Liver (tissue), 9 donors: Measurements from ENCODE around the gene SOBP. TPM values are rescaled to one million over a fixed set of nuclear protein-coding genes. Genes with fewer than 3 reads are reported as not detected.

Experiments
- DNase-seq: peaks from one replicate; pipeline ENCODE4 v3.0.0-alpha.2; 2017; ENCODE audit warnings: low spot score
- H3K27ac ChIP-seq, 2 donors: one replicate each; pipeline ENCODE4 v1.7.0; 2013; ENCODE audit warnings: inconsistent platforms in 2 of 2, low read length in 2 of 2, control low read depth in 1 of 2, low read depth in 1 of 2, mild to moderate bottlenecking in 1 of 2
- H3K27me3 ChIP-seq, 4 donors: one replicate each; pipeline versions ENCODE4 v1.6.1 to v1.7.0; 2013; ENCODE audit warnings: low read length in 3 of 4, inconsistent platforms in 1 of 4, mild to moderate bottlenecking in 1 of 4, moderate library complexity in 1 of 4; ENCODE audit not compliant: control insufficient read depth in 4 of 4, insufficient read depth in 4 of 4
- H3K36me3 ChIP-seq, 4 donors: one replicate each; pipeline versions ENCODE4 v1.6.1 to v1.7.0; 2013; ENCODE audit warnings: low read length in 3 of 4, mild to moderate bottlenecking in 3 of 4, low read depth in 1 of 4, moderate library complexity in 1 of 4; ENCODE audit not compliant: control insufficient read depth in 4 of 4, insufficient read depth in 3 of 4
- H3K4me1 ChIP-seq, 4 donors: one replicate each; pipeline versions ENCODE4 v1.6.1 to v1.7.0; 2013; ENCODE audit warnings: low read length in 3 of 4, mild to moderate bottlenecking in 3 of 4, moderate library complexity in 1 of 4; ENCODE audit not compliant: control insufficient read depth in 4 of 4, insufficient read depth in 4 of 4
- H3K4me3 ChIP-seq, 3 donors: one replicate each; pipeline versions ENCODE4 v1.6.1 to v1.7.0; 2013; ENCODE audit warnings: low read length in 3 of 3, control low read depth in 1 of 3, low read depth in 1 of 3, mild to moderate bottlenecking in 1 of 3
- H3K9ac ChIP-seq, 2 donors: one replicate each; pipeline ENCODE4 v1.7.0; 2013; ENCODE audit warnings: low read length in 2 of 2, mild to moderate bottlenecking in 2 of 2, moderate library complexity in 2 of 2, control low read depth in 1 of 2, low read depth in 1 of 2
- H3K9me3 ChIP-seq, 4 donors: one replicate each; pipeline versions ENCODE4 v1.6.1 to v1.7.0; 2013; ENCODE audit warnings: low read length in 3 of 4; ENCODE audit not compliant: control insufficient read depth in 4 of 4
- EGR1 ChIP-seq, 2 donors: IDR thresholded peaks; 2 replicates each; pipeline ENCODE4 v1.6.1; 2016 to 2018; ENCODE audit warnings: antibody characterized with exemption in 2 of 2, low read depth in 2 of 2
- FOXA1 ChIP-seq: IDR thresholded peaks from 2 replicates; pipeline ENCODE4 v1.6.1; 2016; ENCODE audit warnings: antibody characterized with exemption
- FOXA2 ChIP-seq: IDR thresholded peaks from 2 replicates; pipeline ENCODE4 v1.6.1; 2016; ENCODE audit warnings: antibody characterized with exemption
- GABPA ChIP-seq, 2 donors: IDR thresholded peaks in 1 of 2; conservative IDR thresholded peaks in 1 of 2; 2 replicates each; pipeline ENCODE4 v1.6.1; 2016; ENCODE audit warnings: antibody characterized with exemption in 2 of 2, mild to moderate bottlenecking in 1 of 2, moderate library complexity in 1 of 2
- HNF4A ChIP-seq, 2 donors: conservative IDR thresholded peaks; 2 replicates each; pipeline ENCODE4 v1.6.1; 2016; ENCODE audit warnings: antibody characterized with exemption in 2 of 2, mild to moderate bottlenecking in 2 of 2
- HNF4G ChIP-seq: IDR thresholded peaks from 2 replicates; pipeline ENCODE4 v1.6.1; 2016; ENCODE audit warnings: antibody characterized with exemption
- JUND ChIP-seq, 2 donors: IDR thresholded peaks; 2 replicates each; pipeline ENCODE4 v1.6.1; 2016; ENCODE audit warnings: antibody characterized with exemption in 2 of 2
- NR2F2 ChIP-seq: IDR thresholded peaks from 2 replicates; pipeline ENCODE4 v1.6.1; 2016; ENCODE audit warnings: antibody characterized with exemption
- RAD21 ChIP-seq, 2 donors: IDR thresholded peaks; 2 replicates each; pipeline ENCODE4 v1.6.1; 2016; ENCODE audit warnings: antibody characterized with exemption in 2 of 2, mild to moderate bottlenecking in 2 of 2
- RXRA ChIP-seq, 2 donors: IDR thresholded peaks; 2 replicates each; pipeline ENCODE4 v1.6.1; 2017 to 2018; ENCODE audit warnings: antibody characterized with exemption in 2 of 2, mild to moderate bottlenecking in 1 of 2
- SP1 ChIP-seq: IDR thresholded peaks from 2 replicates; pipeline ENCODE4 v1.6.1; 2018; ENCODE audit warnings: antibody characterized with exemption, mild to moderate bottlenecking
- TAF1 ChIP-seq: conservative IDR thresholded peaks from 2 replicates; pipeline ENCODE4 v1.6.1; 2016; ENCODE audit warnings: antibody characterized with exemption, mild to moderate bottlenecking
- YY1 ChIP-seq: IDR thresholded peaks from 2 replicates; pipeline ENCODE4 v1.6.1; 2016; ENCODE audit warnings: antibody characterized with exemption, mild to moderate bottlenecking
- WGBS: extraction: QIAGEN DNeasy Blood & Tissue Kit; methylation state at CpG from one replicate; pipeline ENCODE4 v1.1.7; 2013; 5-methylcytosine and 5-hydroxymethylcytosine counted together
- polyA plus RNA-seq, 2 donors: library from polyadenylated mRNA; stranded (reverse) in 1 of 2; unstranded in 1 of 2; fragments of 200-250 nt in 1 of 2; fragments of >200 nt in 1 of 2; fragmentation: Nextera tagmentation in 1 of 2; extraction: Ambion mirVana in 1 of 2; gene quantifications; one replicate each; pipeline versions ENCODE4 v1.2.1 to v1.2.3, GENCODE V29; 2013 to 2015
- total RNA-seq, 2 donors: library from RNA; depleted of rRNA; stranded (reverse); fragments of >200 nt; gene quantifications; one replicate each; pipeline ENCODE4 v1.2.3, GENCODE V29; 2014
- TF ChIP-seq, protein P1 (sequence below): IDR thresholded peaks from 2 replicates; pipeline ENCODE4 v1.6.1; 2016; ENCODE audit warnings: antibody characterized with exemption
- TF ChIP-seq, protein P2 (sequence below): fragments of 150-350 bp; IDR thresholded peaks from 2 replicates; pipeline ENCODE4 v1.5.1; 2017; ENCODE audit warnings: improper control_type of control experiment, low read depth, low read length; ENCODE audit not compliant: missing input control
- TF ChIP-seq, protein P3 (sequence below): IDR thresholded peaks from 2 replicates; pipeline ENCODE4 v1.6.1; 2016; ENCODE audit warnings: antibody characterized with exemption
- TF ChIP-seq, protein P4 (sequence below): IDR thresholded peaks from 2 replicates; pipeline ENCODE4 v1.6.1; 2016; ENCODE audit warnings: antibody characterized with exemption, mild to moderate bottlenecking
- TF ChIP-seq, protein P5 (sequence below): IDR thresholded peaks from 2 replicates; pipeline ENCODE4 v1.6.1; 2016; ENCODE audit warnings: antibody characterized with exemption
- donor health status: healthy.
- donor health status: healthy.
- donor health status: healthy.
- donor health status: healthy.
- donor health status: healthy.

SOBP gene
- total and polyA plus RNA-seq, 4 donors: 0.99 to 5.4 (median 1.9) TPM

DNA sequence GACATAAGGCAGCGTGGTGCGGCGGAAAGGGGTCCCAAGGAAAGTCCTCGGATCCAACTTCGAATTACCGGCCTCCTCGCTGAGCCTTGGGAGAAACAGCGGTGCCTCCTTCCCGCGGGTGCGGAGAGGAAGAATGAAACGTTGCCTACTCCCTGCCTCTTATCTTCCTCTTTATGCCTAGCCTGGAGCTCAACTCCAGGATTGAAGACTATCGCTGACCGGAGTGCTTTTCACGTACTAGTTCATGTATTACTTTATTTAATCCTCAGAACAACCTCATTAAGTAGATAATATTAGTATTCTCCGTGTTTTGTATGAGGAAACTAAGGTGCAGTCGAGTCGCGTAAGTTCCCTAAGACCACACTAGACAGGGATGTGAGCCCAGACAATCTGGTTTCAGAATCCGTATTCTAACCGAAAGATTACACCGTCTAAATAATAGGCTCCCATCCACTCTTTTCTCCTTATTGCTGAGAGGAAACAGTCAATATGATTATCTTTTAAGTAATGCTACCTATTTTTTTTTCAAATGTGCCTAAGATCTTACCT, 29.8 kb upstream of the SOBP start:
- peak overlapping the region; percentile 94 for H3K27ac ChIP-seq
- H3K9ac ChIP-seq: peak overlapping the region; percentile 60 to 76
- peak overlapping the region; percentile 61 to 71 (median 71) for H3K4me3 ChIP-seq
- H3K9me3 ChIP-seq: no peaks in the 10 kb centered on the region
- no peak for TF ChIP-seq GABPA (IDR thresholded peaks at IDR 0.05 in 1 of 2, conservative IDR thresholded peaks at IDR 0.05 in 1 of 2)
- TF ChIP-seq TAF1: no peak
- peaks cover 4 to 30% (median 14%) of the 10 kb centered on the region in 4 donors for H3K4me1 ChIP-seq
- DNase-seq: no peak
- WGBS: 39% methylated on average over 22 of the region's 22 CpGs
- no peaks in the 10 kb centered on the region for H3K36me3 ChIP-seq
- H3K27me3 ChIP-seq: no peaks in the 10 kb centered on the region

DNA sequence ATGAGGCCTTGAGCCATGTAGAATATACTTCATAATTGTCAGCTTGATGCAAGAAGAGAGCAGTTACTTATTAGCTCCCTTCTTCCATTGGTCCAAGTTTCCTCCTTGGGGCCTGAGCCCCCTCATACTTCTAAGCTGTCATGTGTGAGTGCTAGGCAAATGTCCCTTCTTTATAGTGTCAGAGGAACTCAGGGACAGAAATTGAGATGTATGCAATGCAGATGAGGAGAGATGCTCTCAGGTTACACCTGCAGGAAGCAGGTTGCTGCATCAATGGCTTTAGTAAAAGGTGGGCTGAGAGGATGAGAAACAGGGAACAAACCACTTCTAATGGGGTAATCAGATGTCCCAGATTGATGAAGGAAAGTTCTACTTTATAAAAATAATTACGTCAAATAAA, 23.9 kb upstream of the SOBP start:
- WGBS: 96% methylated on average over 1 of the region's 1 CpG
- Histone ChIP-seq H3K27ac (no peak overlapping the region), H3K36me3 (no peaks in the 10 kb centered on the region), H3K27me3 (no peaks in the 10 kb centered on the region), H3K9me3 (no peaks in the 10 kb centered on the region), H3K4me3 (no peak overlapping the region), H3K4me1 (peaks cover 0 to 9% (median 4%) of the 10 kb centered on the region in 4 donors), H3K9ac (no peak overlapping the region)
- DNase-seq: no peak
- TF ChIP-seq HNF4G: no peak
- no peak for TF ChIP-seq YY1
- TF ChIP-seq GABPA (IDR thresholded peaks at IDR 0.05 in 1 of 2, conservative IDR thresholded peaks at IDR 0.05 in 1 of 2): no peak
- no peak for TF ChIP-seq JUND (IDR thresholded peaks at IDR 0.05)
- TF ChIP-seq RXRA (IDR thresholded peaks at IDR 0.05): no peak
- TF ChIP-seq, protein P1, sequence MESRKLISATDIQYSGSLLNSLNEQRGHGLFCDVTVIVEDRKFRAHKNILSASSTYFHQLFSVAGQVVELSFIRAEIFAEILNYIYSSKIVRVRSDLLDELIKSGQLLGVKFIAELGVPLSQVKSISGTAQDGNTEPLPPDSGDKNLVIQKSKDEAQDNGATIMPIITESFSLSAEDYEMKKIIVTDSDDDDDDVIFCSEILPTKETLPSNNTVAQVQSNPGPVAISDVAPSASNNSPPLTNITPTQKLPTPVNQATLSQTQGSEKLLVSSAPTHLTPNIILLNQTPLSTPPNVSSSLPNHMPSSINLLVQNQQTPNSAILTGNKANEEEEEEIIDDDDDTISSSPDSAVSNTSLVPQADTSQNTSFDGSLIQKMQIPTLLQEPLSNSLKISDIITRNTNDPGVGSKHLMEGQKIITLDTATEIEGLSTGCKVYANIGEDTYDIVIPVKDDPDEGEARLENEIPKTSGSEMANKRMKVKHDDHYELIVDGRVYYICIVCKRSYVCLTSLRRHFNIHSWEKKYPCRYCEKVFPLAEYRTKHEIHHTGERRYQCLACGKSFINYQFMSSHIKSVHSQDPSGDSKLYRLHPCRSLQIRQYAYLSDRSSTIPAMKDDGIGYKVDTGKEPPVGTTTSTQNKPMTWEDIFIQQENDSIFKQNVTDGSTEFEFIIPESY: no peak
- no peak for TF ChIP-seq FOXA2
- TF ChIP-seq, protein P2, sequence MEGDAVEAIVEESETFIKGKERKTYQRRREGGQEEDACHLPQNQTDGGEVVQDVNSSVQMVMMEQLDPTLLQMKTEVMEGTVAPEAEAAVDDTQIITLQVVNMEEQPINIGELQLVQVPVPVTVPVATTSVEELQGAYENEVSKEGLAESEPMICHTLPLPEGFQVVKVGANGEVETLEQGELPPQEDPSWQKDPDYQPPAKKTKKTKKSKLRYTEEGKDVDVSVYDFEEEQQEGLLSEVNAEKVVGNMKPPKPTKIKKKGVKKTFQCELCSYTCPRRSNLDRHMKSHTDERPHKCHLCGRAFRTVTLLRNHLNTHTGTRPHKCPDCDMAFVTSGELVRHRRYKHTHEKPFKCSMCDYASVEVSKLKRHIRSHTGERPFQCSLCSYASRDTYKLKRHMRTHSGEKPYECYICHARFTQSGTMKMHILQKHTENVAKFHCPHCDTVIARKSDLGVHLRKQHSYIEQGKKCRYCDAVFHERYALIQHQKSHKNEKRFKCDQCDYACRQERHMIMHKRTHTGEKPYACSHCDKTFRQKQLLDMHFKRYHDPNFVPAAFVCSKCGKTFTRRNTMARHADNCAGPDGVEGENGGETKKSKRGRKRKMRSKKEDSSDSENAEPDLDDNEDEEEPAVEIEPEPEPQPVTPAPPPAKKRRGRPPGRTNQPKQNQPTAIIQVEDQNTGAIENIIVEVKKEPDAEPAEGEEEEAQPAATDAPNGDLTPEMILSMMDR: no peak
- TF ChIP-seq, protein P3, sequence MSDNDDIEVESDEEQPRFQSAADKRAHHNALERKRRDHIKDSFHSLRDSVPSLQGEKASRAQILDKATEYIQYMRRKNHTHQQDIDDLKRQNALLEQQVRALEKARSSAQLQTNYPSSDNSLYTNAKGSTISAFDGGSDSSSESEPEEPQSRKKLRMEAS: no peak
- no peak for TF ChIP-seq HNF4A (conservative IDR thresholded peaks at IDR 0.05)
- TF ChIP-seq, protein P4, sequence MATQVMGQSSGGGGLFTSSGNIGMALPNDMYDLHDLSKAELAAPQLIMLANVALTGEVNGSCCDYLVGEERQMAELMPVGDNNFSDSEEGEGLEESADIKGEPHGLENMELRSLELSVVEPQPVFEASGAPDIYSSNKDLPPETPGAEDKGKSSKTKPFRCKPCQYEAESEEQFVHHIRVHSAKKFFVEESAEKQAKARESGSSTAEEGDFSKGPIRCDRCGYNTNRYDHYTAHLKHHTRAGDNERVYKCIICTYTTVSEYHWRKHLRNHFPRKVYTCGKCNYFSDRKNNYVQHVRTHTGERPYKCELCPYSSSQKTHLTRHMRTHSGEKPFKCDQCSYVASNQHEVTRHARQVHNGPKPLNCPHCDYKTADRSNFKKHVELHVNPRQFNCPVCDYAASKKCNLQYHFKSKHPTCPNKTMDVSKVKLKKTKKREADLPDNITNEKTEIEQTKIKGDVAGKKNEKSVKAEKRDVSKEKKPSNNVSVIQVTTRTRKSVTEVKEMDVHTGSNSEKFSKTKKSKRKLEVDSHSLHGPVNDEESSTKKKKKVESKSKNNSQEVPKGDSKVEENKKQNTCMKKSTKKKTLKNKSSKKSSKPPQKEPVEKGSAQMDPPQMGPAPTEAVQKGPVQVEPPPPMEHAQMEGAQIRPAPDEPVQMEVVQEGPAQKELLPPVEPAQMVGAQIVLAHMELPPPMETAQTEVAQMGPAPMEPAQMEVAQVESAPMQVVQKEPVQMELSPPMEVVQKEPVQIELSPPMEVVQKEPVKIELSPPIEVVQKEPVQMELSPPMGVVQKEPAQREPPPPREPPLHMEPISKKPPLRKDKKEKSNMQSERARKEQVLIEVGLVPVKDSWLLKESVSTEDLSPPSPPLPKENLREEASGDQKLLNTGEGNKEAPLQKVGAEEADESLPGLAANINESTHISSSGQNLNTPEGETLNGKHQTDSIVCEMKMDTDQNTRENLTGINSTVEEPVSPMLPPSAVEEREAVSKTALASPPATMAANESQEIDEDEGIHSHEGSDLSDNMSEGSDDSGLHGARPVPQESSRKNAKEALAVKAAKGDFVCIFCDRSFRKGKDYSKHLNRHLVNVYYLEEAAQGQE: no peak
- no peak for TF ChIP-seq SP1
- TF ChIP-seq NR2F2: no peak
- no peak for TF ChIP-seq FOXA1
- TF ChIP-seq, protein P5, sequence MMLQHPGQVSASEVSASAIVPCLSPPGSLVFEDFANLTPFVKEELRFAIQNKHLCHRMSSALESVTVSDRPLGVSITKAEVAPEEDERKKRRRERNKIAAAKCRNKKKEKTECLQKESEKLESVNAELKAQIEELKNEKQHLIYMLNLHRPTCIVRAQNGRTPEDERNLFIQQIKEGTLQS: no peak
- TF ChIP-seq TAF1: no peak
- TF ChIP-seq EGR1 (IDR thresholded peaks at IDR 0.05; ENCODE audit: low read depth in 2 of 2): no peak
- TF ChIP-seq RAD21 (IDR thresholded peaks at IDR 0.05): no peak
